HepG2 (cell line): ENCODE results near the gene DDX24.

ENCODE experiments used
- DNMT3B ChIP-seq: conservative IDR thresholded peaks from 2 replicates; pipeline ENCODE4 v1.6.1; 2016; ENCODE audit warnings: missing biosample characterization, control low read depth
- ZNF138 ChIP-seq: sonication (generic); formaldehyde crosslinking; IDR thresholded peaks from 2 replicates; pipeline ENCODE4 v1.5.0; 2020; ENCODE audit warnings: mild to moderate bottlenecking, low read depth, missing genetic modification reagents
- TF ChIP-seq, protein P1 (sequence below): sonication (generic); formaldehyde crosslinking; IDR thresholded peaks from 2 replicates; pipeline ENCODE4 v1.5.0; 2020; ENCODE audit warnings: missing genetic modification reagents
- TF ChIP-seq, protein P2 (sequence below): sonication (generic); formaldehyde crosslinking; IDR thresholded peaks from 2 replicates; pipeline ENCODE4 v1.4.0; 2020; ENCODE audit warnings: missing genetic modification reagents

DNA sequence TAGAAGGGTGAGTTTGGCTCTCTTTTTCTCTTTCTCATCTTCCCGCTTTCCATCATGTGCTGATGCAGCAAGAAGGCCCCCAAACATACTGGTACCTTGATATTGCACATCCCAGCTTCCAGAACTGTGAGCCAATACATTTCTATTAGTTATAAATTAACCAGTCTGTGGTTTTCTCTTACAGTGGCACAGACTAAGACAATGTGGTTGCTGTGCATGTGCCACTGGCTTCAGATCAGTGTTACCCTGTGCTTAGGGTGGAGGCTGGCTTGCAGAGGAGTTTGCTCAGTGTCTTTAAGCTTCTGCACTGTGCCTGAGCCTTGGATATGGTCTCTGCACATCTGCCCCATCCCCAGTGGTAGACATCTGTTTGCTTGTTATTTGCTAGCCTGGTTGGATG is 42.9 kb upstream of the DDX24 start:
- TF ChIP-seq ZNF138, result no peak
- TF ChIP-seq, protein P1, sequence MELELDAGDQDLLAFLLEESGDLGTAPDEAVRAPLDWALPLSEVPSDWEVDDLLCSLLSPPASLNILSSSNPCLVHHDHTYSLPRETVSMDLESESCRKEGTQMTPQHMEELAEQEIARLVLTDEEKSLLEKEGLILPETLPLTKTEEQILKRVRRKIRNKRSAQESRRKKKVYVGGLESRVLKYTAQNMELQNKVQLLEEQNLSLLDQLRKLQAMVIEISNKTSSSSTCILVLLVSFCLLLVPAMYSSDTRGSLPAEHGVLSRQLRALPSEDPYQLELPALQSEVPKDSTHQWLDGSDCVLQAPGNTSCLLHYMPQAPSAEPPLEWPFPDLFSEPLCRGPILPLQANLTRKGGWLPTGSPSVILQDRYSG (CRISPR knock-in tag), result no peak
- TF ChIP-seq, protein P2, sequence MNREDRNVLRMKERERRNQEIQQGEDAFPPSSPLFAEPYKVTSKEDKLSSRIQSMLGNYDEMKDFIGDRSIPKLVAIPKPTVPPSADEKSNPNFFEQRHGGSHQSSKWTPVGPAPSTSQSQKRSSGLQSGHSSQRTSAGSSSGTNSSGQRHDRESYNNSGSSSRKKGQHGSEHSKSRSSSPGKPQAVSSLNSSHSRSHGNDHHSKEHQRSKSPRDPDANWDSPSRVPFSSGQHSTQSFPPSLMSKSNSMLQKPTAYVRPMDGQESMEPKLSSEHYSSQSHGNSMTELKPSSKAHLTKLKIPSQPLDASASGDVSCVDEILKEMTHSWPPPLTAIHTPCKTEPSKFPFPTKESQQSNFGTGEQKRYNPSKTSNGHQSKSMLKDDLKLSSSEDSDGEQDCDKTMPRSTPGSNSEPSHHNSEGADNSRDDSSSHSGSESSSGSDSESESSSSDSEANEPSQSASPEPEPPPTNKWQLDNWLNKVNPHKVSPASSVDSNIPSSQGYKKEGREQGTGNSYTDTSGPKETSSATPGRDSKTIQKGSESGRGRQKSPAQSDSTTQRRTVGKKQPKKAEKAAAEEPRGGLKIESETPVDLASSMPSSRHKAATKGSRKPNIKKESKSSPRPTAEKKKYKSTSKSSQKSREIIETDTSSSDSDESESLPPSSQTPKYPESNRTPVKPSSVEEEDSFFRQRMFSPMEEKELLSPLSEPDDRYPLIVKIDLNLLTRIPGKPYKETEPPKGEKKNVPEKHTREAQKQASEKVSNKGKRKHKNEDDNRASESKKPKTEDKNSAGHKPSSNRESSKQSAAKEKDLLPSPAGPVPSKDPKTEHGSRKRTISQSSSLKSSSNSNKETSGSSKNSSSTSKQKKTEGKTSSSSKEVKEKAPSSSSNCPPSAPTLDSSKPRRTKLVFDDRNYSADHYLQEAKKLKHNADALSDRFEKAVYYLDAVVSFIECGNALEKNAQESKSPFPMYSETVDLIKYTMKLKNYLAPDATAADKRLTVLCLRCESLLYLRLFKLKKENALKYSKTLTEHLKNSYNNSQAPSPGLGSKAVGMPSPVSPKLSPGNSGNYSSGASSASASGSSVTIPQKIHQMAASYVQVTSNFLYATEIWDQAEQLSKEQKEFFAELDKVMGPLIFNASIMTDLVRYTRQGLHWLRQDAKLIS, result no peak
- no peak for TF ChIP-seq DNMT3B (CRISPR knock-in tag)
